Transverse colon (tissue), 4 donors: Measurements from ENCODE around the gene SLX4IP. TPM values are rescaled to one million over a fixed set of nuclear protein-coding genes. Genes with fewer than 3 reads are reported as not detected.

Source experiments
- DNase-seq: peaks from one replicate; pipeline ENCODE4 v3.0.0-alpha.2; 2019
- H3K27ac ChIP-seq, 4 donors: fragments of 200-600 bp; sonication (generic); 2 replicates each; pipeline ENCODE4 v1.5.1; 2016 to 2018; ENCODE audit warnings: inconsistent platforms in 4 of 4
- H3K27me3 ChIP-seq: fragments of 200-600 bp; sonication (generic); 2 replicates; pipeline ENCODE4 v1.5.1; 2017; ENCODE audit warnings: inconsistent platforms
- H3K36me3 ChIP-seq, 4 donors: fragments of 200-600 bp; sonication (generic); 2 replicates each; pipeline ENCODE4 v1.5.1; 2017 to 2019; ENCODE audit warnings: inconsistent platforms in 4 of 4
- H3K4me1 ChIP-seq, 4 donors: fragments of 200-600 bp; sonication (generic); 2 replicates each; pipeline ENCODE4 v1.5.1; 2017 to 2020; ENCODE audit warnings: inconsistent platforms in 4 of 4
- H3K4me3 ChIP-seq, 4 donors: fragments of 200-600 bp; sonication (generic); 1 replicate in 1 of 4; 2 replicates in 3 of 4; pipeline versions ENCODE4 v1.5.1 to v1.6.1; 2017 to 2019; ENCODE audit warnings: inconsistent platforms in 4 of 4
- H3K9me3 ChIP-seq, 2 donors: fragments of 200-600 bp; sonication (generic); 2 replicates each; pipeline ENCODE4 v1.5.1; 2017 to 2019; ENCODE audit warnings: inconsistent platforms in 2 of 2
- EP300 ChIP-seq: sonication (generic); formaldehyde crosslinking; IDR thresholded peaks from one replicate; pipeline ENCODE4 v1.6.1; 2017; ENCODE audit warnings: antibody characterized with exemption, low read depth
- POLR2A ChIP-seq: fragments of 450-650 bp; IDR thresholded peaks from one replicate; pipeline ENCODE4 v1.6.1; 2016; ENCODE audit warnings: antibody characterized with exemption, mild to moderate bottlenecking, moderate library complexity
- POLR2AphosphoS5 ChIP-seq, 3 donors: sonication (generic); formaldehyde crosslinking; IDR thresholded peaks; one replicate each; pipeline ENCODE4 v1.6.1; 2016; ENCODE audit warnings: antibody characterized with exemption in 3 of 3
- WGBS, 2 donors: methylation state at CpG; one replicate each; pipeline ENCODE4 v1.1.5; 2018; ENCODE audit warnings: low coverage in 1 of 2; 5-methylcytosine and 5-hydroxymethylcytosine counted together
- in situ Hi-C, 4 donors: fragments of 200-750 bp; cut with MboI; loops; one replicate each; pipeline versions ENCODE4 v1.15.0 to v1.15.1; 2017; ENCODE audit warnings: low sequenced_read_pairs in 3 of 4, low pct_ligation_motif_present in 1 of 4, low pct_unique_long_range_greater_than_20kb in 1 of 4
- intact Hi-C: fragments of 100-400 bp; cut with DNase I; formaldehyde crosslinking; loops from one replicate; pipeline ENCODE4 v1.15.1; 2023; ENCODE audit warnings: low total_unique reads
- total RNA-seq, 4 donors: library from RNA; depleted of rRNA; stranded (reverse); fragments of >200 nt; gene quantifications; one replicate each; pipeline ENCODE4 v1.1.0, GENCODE V29; 2016
- TF ChIP-seq, protein P1 (sequence below), 5 experiments: fragments of 200-600 bp in 3 of 5; fragments of 450-650 bp in 2 of 5; sonication (generic) in 3 of 5; IDR thresholded peaks; 1 replicate in 2 of 5; 2 replicates in 3 of 5; pipeline ENCODE4 v1.5.1; 2016 to 2017; ENCODE audit warnings: antibody characterized with exemption in 5 of 5, inconsistent platforms in 3 of 5, mild to moderate bottlenecking in 2 of 5, moderate library complexity in 1 of 5

Gene SLX4IP
- total RNA-seq, 4 donors from 2014 or later, result 5.4 to 8.4 (median 7.5) TPM

DNA sequence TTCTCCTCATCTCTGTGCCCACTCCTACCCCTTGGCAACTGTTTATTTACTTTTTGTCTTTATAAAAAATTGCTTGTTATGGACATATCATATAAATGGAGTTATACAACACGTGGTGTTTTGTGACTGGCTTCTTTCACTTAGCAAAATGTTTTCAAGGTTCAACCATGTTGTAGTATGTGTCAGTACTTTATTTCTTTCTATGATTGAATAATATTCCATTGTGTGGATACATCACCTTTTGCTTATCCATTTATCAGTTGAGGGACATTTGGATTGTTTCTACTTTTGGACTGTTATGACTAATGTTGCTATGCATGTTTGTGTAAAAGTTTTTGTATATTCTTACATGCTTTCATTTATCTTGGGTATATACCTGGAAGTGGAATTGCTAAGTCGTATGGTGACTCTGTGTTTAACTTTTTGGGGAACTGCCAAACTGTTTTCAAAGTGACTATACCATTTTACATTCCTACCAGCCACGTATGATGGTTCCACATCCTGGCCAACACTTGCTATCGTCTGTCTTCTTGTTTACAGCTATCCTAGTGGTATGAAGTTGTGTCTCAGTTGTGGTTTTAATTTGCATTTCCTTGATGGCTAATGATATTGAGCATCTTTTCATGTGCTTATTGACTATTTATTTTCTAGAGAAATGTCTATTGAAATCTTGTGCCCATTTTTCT, 84.4 kb downstream of the SLX4IP start:
- H3K27ac ChIP-seq, result peak overlapping the region in 1 of 4 donors; percentile 78
- peaks cover 2 to 30% (median 8%) of the 10 kb centered on the region in 4 donors for H3K4me1 ChIP-seq
- TF ChIP-seq POLR2AphosphoS5 (IDR thresholded peaks at IDR 0.05) (no peak), POLR2A (no peak), EP300 (no peak)
- TF ChIP-seq, protein P1, sequence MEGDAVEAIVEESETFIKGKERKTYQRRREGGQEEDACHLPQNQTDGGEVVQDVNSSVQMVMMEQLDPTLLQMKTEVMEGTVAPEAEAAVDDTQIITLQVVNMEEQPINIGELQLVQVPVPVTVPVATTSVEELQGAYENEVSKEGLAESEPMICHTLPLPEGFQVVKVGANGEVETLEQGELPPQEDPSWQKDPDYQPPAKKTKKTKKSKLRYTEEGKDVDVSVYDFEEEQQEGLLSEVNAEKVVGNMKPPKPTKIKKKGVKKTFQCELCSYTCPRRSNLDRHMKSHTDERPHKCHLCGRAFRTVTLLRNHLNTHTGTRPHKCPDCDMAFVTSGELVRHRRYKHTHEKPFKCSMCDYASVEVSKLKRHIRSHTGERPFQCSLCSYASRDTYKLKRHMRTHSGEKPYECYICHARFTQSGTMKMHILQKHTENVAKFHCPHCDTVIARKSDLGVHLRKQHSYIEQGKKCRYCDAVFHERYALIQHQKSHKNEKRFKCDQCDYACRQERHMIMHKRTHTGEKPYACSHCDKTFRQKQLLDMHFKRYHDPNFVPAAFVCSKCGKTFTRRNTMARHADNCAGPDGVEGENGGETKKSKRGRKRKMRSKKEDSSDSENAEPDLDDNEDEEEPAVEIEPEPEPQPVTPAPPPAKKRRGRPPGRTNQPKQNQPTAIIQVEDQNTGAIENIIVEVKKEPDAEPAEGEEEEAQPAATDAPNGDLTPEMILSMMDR (IDR thresholded peaks at IDR 0.05), result no peak
- H3K27me3 ChIP-seq, result no peaks in the 10 kb centered on the region
- H3K36me3 ChIP-seq, result no peaks in the 10 kb centered on the region
- no peak overlapping the region for H3K4me3 ChIP-seq
- no peak for DNase-seq
- in situ Hi-C loops, result no loop called here
- H3K9me3 ChIP-seq, result no peaks in the 10 kb centered on the region
- 52 to 56% methylated on average over 3 to 4 of the region's 4 CpGs for WGBS, 2 donors
- intact Hi-C loops, result no loop called here

DNA sequence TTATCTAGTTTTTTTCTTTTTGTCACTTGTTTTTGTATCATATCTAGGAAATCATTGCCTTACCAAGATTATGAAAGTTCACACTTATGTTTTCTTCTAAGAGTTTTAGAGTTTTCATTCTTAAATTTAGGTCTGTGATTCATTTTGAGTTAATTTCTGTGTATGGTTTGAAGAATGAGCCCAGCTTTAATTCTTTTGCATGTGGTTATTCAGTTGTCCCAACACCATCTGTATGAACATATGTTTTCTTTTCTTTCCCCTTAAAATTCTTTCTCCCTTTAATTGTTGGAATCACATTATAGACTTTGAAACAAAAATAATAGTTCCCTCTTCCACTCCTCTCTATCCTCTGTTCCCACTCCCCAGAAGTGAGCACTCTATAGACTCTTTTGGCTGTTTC, 85.4 kb downstream of the SLX4IP start:
- Histone ChIP-seq H3K4me1 (peaks cover 2 to 32% (median 10%) of the 10 kb centered on the region in 4 donors), H3K36me3 (no peaks in the 10 kb centered on the region), H3K27ac (peak overlapping the region; percentile 45 to 78 (median 53)), H3K4me3 (no peak overlapping the region), H3K27me3 (no peaks in the 10 kb centered on the region), H3K9me3 (no peaks in the 10 kb centered on the region)
- intact Hi-C loops, result no loop called here
- TF ChIP-seq, protein P1 (IDR thresholded peaks at IDR 0.05), result no peak
- no peak for TF ChIP-seq POLR2AphosphoS5 (IDR thresholded peaks at IDR 0.05)
- TF ChIP-seq EP300, result no peak
- no peak for TF ChIP-seq POLR2A
- in situ Hi-C loops, result no loop called here
- no peak for DNase-seq

DNA sequence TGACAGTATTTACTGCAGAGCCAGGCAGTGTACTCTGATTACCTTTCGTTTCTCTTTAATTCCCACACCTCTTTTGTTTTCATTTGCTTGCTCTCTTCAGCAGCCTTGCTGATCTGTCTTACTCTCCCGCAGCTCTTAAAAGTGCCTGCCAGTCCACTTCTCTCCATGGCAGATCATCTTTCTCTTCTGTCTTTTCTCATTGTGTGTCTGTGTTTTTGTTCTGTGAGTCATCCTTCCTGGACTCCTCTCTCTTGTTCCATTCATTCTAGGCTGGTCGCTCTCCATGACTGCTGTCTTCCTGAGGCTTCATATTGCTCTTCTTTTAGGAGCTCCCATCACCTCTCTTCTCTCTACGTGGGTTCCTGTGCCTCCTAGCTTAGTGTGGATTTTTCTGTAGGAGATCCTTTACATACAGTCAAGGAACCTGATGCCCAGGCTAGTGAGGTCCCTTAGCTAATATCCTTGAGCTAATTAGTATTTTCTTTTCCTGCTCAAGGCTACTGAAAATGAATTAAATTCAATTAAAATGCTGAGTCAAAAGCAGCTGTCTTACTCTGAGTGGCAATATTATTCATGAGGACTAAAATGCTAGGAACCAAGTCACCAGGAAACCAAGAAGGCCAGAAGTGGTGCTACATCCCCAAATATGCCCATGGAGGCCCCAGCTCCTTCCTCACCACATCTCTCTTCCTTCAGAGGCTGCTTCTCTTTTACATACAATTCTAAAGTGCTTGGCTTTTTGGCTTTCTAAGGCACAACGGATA, 86.1 kb downstream of the SLX4IP start:
- in situ Hi-C loops, result no loop called here
- no peak for DNase-seq
- 54 to 69% methylated on average over 3 to 5 of the region's 5 CpGs for whole genome bisulfite sequencing, 2 donors

DNA sequence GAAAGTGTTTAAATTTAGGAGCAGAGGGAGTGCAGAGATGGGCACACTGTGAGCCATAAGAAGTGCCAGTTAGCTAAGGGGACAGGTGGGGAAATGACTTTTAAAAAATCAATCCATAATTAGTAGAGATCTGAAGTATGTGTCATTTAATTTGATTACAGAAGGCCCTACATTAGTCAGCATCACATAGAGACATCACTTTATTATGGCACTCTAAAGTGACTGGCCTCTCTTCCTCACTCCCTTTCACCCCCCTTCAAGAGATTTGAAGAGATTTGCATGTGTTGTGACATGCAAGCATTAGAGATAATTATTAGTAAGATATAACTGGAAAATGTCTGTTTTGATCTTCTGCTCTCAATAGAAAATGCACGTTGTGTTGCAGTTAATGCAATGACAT, 86.7 kb downstream of the SLX4IP start:
- in situ Hi-C loops (no loop called here), intact Hi-C loops (loop anchor here (2.0 kb wide), 1 partner anchor 49 kb away; no protein-coding TSS in a partner anchor)
- peak overlapping the region; percentile 13 to 78 (median 53) for H3K27ac ChIP-seq
- no peaks in the 10 kb centered on the region for H3K9me3 ChIP-seq
- WGBS, 2 donors, result 79 to 83% methylated on average over 1 of the region's 1 CpG
- no peaks in the 10 kb centered on the region for H3K36me3 ChIP-seq
- no peaks in the 10 kb centered on the region for H3K27me3 ChIP-seq
- no peak for DNase-seq
- H3K4me1 ChIP-seq, result peaks cover 2 to 29% (median 10%) of the 10 kb centered on the region in 4 donors
- no peak for TF ChIP-seq POLR2AphosphoS5 (IDR thresholded peaks at IDR 0.05)
- H3K4me3 ChIP-seq, result no peak overlapping the region

More for the DNA sequence above, 86.1 kb downstream of the SLX4IP start:
- TF ChIP-seq EP300 (peak; percentile 56), POLR2AphosphoS5 (IDR thresholded peaks at IDR 0.05) (peak; percentile 74 to 88 (median 78)), POLR2A (no peak)
- TF ChIP-seq, protein P1 (IDR thresholded peaks at IDR 0.05), result no peak
- no peaks in the 10 kb centered on the region for H3K9me3 ChIP-seq
- no peaks in the 10 kb centered on the region for H3K36me3 ChIP-seq
- peak overlapping the region; percentile 13 to 78 (median 53) for H3K27ac ChIP-seq
- H3K4me3 ChIP-seq, result no peak overlapping the region
- H3K27me3 ChIP-seq, result no peaks in the 10 kb centered on the region
- intact Hi-C loops, result no loop called here
- H3K4me1 ChIP-seq, result peaks cover 2 to 32% (median 10%) of the 10 kb centered on the region in 4 donors
